ENCODE results near the gene WIF1. TPM values are rescaled to one million over a fixed set of nuclear protein-coding genes. Genes with fewer than 3 reads are reported as not detected.

The WIF1 gene
- total RNA-seq, 4 donors from 2014 or later = 6.1 TPM; not detected in 3

- Histone ChIP-seq H3K27me3 (peaks cover 0 to 12% (median 1%) of the 10 kb centered on the region in 4 donors), H3K27ac (no peak overlapping the region), H3K9me3 (no peaks in the 10 kb centered on the region), H3K36me3 (no peaks in the 10 kb centered on the region), H3K4me3 (no peak overlapping the region), H3K4me1 (no peaks in the 10 kb centered on the region)
- intact Hi-C loops (cut with DNase I) = no loop called here
- TF ChIP-seq POLR2A (IDR thresholded peaks at IDR 0.05) = no peak
- no peak for TF ChIP-seq CTCF (IDR thresholded peaks at IDR 0.05)
- no peak for DNase-seq
Measured at GRCh38 chr12:65082406-65082805, 38.7 kb downstream of the WIF1 start.

GRCh38 chr12:65081496-65081895 lies 39.6 kb downstream of the WIF1 start:
- Histone ChIP-seq H3K36me3 (no peaks in the 10 kb centered on the region), H3K4me3 (no peak overlapping the region), H3K4me1 (no peaks in the 10 kb centered on the region), H3K9me3 (no peaks in the 10 kb centered on the region), H3K27ac (no peak overlapping the region), H3K27me3 (peaks cover 0 to 6% (median 1%) of the 10 kb centered on the region in 4 donors)
- intact Hi-C loops (cut with DNase I) = no loop called here
- no peak for TF ChIP-seq CTCF (IDR thresholded peaks at IDR 0.05)
- WGBS, 2 donors = 18 to 32% methylated on average over 1 of the region's 1 CpG
- no peak for DNase-seq

DNA sequence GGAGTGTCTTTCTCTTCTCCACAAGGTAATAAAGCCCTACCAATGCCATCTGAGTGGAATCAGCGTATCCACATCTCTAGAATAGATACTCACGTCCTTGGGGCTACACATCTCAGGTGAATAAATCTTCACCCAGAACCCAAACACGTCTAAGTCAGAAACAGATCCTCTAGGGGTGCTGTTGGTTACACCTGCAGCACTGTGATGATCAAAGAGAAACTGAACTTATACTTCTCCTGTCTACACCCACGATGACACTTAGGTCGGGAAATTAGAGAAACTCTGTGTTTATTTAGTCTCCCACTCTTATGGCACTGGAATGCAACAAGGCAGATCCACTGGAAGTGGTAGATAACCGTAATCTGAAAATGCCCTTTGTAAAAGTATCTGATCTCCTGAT lies 46.2 kb downstream of the WIF1 start:
- H3K27me3 ChIP-seq = peaks cover 0 to 6% (median 1%) of the 10 kb centered on the region in 4 donors
- no peaks in the 10 kb centered on the region for H3K4me1 ChIP-seq
- no peak for DNase-seq
- intact Hi-C loops (cut with DNase I) = no loop called here
- no peak overlapping the region for H3K27ac ChIP-seq
- no peak overlapping the region for H3K4me3 ChIP-seq
- WGBS, 2 donors = 59 to 69% methylated on average over 6 of the region's 6 CpGs
- no peaks in the 10 kb centered on the region for H3K9me3 ChIP-seq
- H3K36me3 ChIP-seq = no peaks in the 10 kb centered on the region
- TF ChIP-seq POLR2A (IDR thresholded peaks at IDR 0.05) = no peak
- TF ChIP-seq CTCF (IDR thresholded peaks at IDR 0.05) = no peak

GRCh38 chr12:65069336-65069735 lies 51.8 kb downstream of the WIF1 start:
- TF ChIP-seq POLR2A (IDR thresholded peaks at IDR 0.05) = no peak
- no peak for TF ChIP-seq CTCF (IDR thresholded peaks at IDR 0.05)
- no peak for DNase-seq
- intact Hi-C loops (cut with DNase I) = no loop called here
- Histone ChIP-seq H3K36me3 (no peaks in the 10 kb centered on the region), H3K4me1 (no peaks in the 10 kb centered on the region), H3K4me3 (no peak overlapping the region), H3K27ac (no peak overlapping the region), H3K27me3 (peaks cover 0 to 6% (median 0%) of the 10 kb centered on the region in 4 donors), H3K9me3 (no peaks in the 10 kb centered on the region)
- WGBS, 2 donors = 86 to 90% methylated on average over 2 of the region's 2 CpGs

GRCh38 chr12:65067383-65067782 lies 53.7 kb downstream of the WIF1 start:
- Histone ChIP-seq H3K36me3 (no peaks in the 10 kb centered on the region), H3K4me1 (no peaks in the 10 kb centered on the region), H3K9me3 (no peaks in the 10 kb centered on the region), H3K27me3 (no peaks in the 10 kb centered on the region), H3K4me3 (no peak overlapping the region), H3K27ac (no peak overlapping the region)
- intact Hi-C loops (cut with DNase I) = no loop called here
- WGBS, 2 donors = 87 to 88% methylated on average over 6 to 8 of the region's 8 CpGs
- TF ChIP-seq CTCF (IDR thresholded peaks at IDR 0.05) (no peak), POLR2A (IDR thresholded peaks at IDR 0.05) (no peak)
- no peak for DNase-seq

All from esophagus squamous epithelium (tissue), 5 donors.